IPS-18c (cell line): ENCODE data around the gene B3GALT4.

Experiments
- H3K4me3 ChIP-seq: 2 replicates; pipeline ENCODE4 v1.7.0; 2013; ENCODE audit warnings: low read depth, mild to moderate bottlenecking, low read length, moderate library complexity; ENCODE audit not compliant: insufficient read depth
- H3K9me3 ChIP-seq: one replicate; pipeline ENCODE4 v1.6.1; 2013; ENCODE audit warnings: mild to moderate bottlenecking, low read length, moderate library complexity; ENCODE audit not compliant: control insufficient read depth, insufficient read depth

Gene B3GALT4

DNA sequence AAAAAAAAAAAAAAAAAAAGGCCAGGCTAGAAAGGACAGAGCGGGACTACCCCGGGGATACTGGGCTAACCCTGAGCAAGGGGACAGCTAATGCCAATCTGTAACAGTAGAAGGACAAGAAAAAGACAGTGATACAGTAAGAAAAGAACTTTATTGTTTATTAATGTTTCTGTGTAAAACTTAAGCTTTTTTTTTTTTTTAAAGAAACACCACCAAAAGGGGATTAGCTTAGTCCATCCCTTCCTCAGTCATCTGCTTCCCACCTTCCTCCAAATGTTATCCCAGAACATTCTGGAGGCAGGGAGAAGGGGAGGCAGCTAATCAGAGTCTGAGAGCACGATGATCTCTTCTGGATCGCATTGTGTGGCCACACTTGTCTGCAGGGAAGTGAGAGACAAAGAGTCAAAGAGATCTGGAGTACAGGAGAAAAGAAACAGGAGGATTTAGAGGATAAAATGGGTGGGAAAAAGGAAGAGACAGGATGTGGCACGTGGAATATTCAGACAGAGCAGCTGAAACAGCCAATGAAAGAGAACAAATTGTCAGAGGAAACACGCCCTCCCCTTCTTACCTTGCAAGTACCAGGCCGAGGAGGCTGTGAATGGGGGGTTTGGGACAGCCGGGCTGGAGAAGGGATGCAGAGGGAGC lies 41.6 kb downstream of the B3GALT4 start:
- peaks cover 2% of the 10 kb centered on the region for H3K9me3 ChIP-seq
- H3K4me3 ChIP-seq: peak overlapping the region; percentile 78

DNA sequence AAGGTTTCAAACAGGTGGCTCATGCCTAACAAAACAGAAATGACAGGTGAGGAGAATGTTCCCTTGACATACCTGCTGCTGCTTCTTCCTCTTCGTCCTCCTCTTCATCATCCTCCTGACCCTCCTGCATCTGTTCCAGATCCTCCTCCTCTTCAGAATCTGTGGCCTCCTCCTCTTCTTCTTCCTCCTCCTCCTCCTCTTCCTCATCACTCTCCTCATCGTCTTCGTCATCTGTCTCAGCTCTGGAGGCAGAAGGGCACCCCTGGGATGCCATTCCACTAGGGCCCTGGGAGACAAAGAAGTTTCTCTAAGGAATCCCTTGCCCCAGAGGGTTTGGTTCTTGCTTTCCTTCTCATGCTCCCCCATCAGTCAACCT lies 43.0 kb downstream of the B3GALT4 start:
- Histone ChIP-seq H3K9me3 (peaks cover 2% of the 10 kb centered on the region), H3K4me3 (no peak overlapping the region)

GRCh38 chr6:33320315-33321181 lies 43.6 kb downstream of the B3GALT4 start:
- Histone ChIP-seq H3K4me3 (peak overlapping the region; percentile 60; the same call in 1 of the 2 replicates), H3K9me3 (peaks cover 2% of the 10 kb centered on the region)

- peak overlapping the region; percentile 60 for H3K4me3 ChIP-seq
- H3K9me3 ChIP-seq: peaks cover 2% of the 10 kb centered on the region
Observed at GRCh38 chr6:33321227-33321626, 44.3 kb downstream of the B3GALT4 start.

GRCh38 chr6:33323623-33323948 lies 46.7 kb downstream of the B3GALT4 start:
- peak overlapping the region; percentile 60 for H3K4me3 ChIP-seq
- H3K9me3 ChIP-seq: peaks cover 2% of the 10 kb centered on the region

DNA sequence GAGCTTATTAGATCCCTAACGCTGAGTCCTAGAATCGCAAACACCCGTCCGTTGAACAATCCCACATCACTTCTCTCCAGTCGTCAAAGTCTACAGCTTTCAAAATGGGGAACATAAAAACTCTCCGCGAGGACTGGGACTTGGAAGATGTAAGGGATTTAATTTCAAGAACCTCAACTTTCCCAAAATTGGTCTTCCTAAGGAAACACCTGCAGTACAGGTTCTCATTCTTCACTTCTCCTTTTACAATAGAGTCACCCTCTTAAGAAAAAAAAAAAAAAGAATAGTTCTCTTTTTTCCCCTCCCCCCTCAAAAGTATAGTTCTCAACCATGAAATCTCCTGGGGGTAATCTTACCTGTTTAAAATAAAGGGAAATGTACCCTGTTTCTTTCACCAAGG lies 47.2 kb downstream of the B3GALT4 start:
- Histone ChIP-seq H3K4me3 (peak overlapping the region; percentile 60), H3K9me3 (peaks cover 2% of the 10 kb centered on the region)
